ENCODE data around the gene EIF5A2. TPM values are rescaled to one million over a fixed set of nuclear protein-coding genes. Genes with fewer than 3 reads are reported as not detected.

EIF5A2 gene
- total RNA-seq, 1 experiment from 2014 or later, result 16.1 TPM

DNA sequence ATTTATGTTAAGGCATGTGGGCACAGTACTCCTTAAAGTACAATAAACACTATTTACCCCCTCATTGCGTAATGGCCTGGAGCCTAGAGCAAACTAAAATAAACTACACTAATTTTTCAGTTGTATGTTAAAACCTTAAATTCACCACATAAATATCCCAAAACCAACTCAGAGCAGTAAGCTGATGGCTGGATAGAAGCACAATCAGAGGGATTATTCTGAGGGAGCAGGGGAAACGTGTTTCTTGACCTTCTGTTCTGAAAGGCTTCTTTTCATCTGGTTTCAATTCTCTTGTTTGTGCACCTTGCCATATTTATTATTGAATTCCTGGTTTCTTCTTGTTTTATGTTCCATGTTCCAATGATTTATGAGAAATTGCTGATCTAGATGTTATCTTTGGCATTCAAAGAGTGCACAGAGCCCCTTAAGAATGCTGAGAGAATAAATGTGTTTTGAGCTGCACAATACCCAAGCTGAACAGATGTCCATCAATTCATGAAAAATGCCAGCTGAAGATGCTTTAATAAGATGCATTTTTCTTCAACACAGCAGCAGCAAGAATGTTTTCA lies 68.1 kb downstream of the EIF5A2 start:
- Mint-ChIP-seq H3K4me3 (ENCODE audit: unreplicated experiment) (no peak overlapping the region), H3K27ac (ENCODE audit: unreplicated experiment) (no peak overlapping the region), H3K27me3 (ENCODE audit: insufficient read depth, unreplicated experiment) (peaks cover 16% of the 10 kb centered on the region), H3K36me3 (ENCODE audit: insufficient read depth, unreplicated experiment) (no peaks in the 10 kb centered on the region), H3K4me1 (ENCODE audit: low read depth, unreplicated experiment) (no peaks in the 10 kb centered on the region), H3K9me3 (ENCODE audit: unreplicated experiment) (no peaks in the 10 kb centered on the region)
- H3K4me1 ChIP-seq, result no peaks in the 10 kb centered on the region
- no peaks in the 10 kb centered on the region for H3K27me3 ChIP-seq (replicated peaks; ENCODE audit: control insufficient read depth, insufficient read depth, low read length)
- intact Hi-C loops (cut with micrococcal nuclease; ENCODE audit: unreplicated experiment), result no loop called here
- no peaks in the 10 kb centered on the region for H3K36me3 ChIP-seq (ENCODE audit: control insufficient read depth, insufficient read depth, low read length)
- ChIA-PET CTCF (interaction anchor here (0.6 kb wide), 1 partner anchor 33 kb away, joined by 7 read pairs; no protein-coding TSS in a partner anchor), POLR2A (no interaction called here)
- no peak overlapping the region for H3K4me3 ChIP-seq (ENCODE audit: low read depth, low read length)
- no peak for DNase-seq
- no TSS peak for BruUV-seq (replicated peaks)
- TF ChIP-seq, protein P1, sequence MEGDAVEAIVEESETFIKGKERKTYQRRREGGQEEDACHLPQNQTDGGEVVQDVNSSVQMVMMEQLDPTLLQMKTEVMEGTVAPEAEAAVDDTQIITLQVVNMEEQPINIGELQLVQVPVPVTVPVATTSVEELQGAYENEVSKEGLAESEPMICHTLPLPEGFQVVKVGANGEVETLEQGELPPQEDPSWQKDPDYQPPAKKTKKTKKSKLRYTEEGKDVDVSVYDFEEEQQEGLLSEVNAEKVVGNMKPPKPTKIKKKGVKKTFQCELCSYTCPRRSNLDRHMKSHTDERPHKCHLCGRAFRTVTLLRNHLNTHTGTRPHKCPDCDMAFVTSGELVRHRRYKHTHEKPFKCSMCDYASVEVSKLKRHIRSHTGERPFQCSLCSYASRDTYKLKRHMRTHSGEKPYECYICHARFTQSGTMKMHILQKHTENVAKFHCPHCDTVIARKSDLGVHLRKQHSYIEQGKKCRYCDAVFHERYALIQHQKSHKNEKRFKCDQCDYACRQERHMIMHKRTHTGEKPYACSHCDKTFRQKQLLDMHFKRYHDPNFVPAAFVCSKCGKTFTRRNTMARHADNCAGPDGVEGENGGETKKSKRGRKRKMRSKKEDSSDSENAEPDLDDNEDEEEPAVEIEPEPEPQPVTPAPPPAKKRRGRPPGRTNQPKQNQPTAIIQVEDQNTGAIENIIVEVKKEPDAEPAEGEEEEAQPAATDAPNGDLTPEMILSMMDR (IDR thresholded peaks at IDR 0.05; ENCODE audit: insufficient read depth in 1 of 2, low read depth in 1 of 2, low read length in 1 of 2, severe bottlenecking in 1 of 2, unreplicated experiment in 1 of 2), result no peak
- no peaks in the 10 kb centered on the region for H3K9me3 ChIP-seq

DNA sequence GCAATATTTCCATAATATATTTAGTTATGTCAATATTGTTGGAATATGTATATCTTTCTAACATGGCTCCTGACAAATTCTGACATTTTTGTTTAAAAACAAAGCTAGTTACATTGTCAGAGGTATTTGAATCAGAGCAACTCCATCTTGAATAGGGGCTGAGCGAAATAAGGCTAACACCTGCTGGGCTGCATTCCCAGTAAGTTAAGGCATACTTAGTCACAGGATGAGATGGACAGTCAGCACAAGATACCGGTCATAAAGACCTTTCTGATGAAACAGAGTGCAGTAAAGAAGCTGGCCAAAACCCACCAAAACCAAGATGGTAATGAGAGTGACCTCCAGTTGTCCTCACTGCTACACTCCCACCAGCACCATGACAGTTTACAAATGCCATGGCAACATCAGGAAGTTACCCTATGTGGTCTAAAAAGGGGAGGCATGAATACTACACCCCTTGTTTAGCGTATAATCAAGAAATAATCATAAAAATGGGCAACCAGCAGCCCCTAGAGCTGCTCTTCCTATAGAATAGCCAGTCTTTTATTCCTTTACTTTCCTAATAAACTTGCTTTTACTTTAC lies 68.8 kb downstream of the EIF5A2 start:
- H3K36me3 ChIP-seq (ENCODE audit: control insufficient read depth, insufficient read depth, low read length), result no peaks in the 10 kb centered on the region
- no peak for DNase-seq
- H3K4me3 ChIP-seq (ENCODE audit: low read depth, low read length), result no peak overlapping the region
- H3K4me1 ChIP-seq, result no peaks in the 10 kb centered on the region
- intact Hi-C loops (cut with micrococcal nuclease; ENCODE audit: unreplicated experiment), result no loop called here
- no TSS peak for BruUV-seq (replicated peaks)
- POLR2A ChIA-PET, result no interaction called here
- H3K36me3 Mint-ChIP-seq (ENCODE audit: insufficient read depth, unreplicated experiment), result no peaks in the 10 kb centered on the region
- H3K4me3 Mint-ChIP-seq (ENCODE audit: unreplicated experiment), result no peak overlapping the region
- H3K27me3 Mint-ChIP-seq (ENCODE audit: insufficient read depth, unreplicated experiment), result peaks cover 16% of the 10 kb centered on the region
- TF ChIP-seq, protein P1 (IDR thresholded peaks at IDR 0.05; ENCODE audit: insufficient read depth in 1 of 2, low read depth in 1 of 2, low read length in 1 of 2, severe bottlenecking in 1 of 2, unreplicated experiment in 1 of 2), result no peak
- no peaks in the 10 kb centered on the region for H3K4me1 Mint-ChIP-seq (ENCODE audit: low read depth, unreplicated experiment)
- no peaks in the 10 kb centered on the region for H3K9me3 ChIP-seq
- CTCF ChIA-PET, result no interaction called here
- no peak overlapping the region for H3K27ac Mint-ChIP-seq (ENCODE audit: unreplicated experiment)
- H3K9me3 Mint-ChIP-seq (ENCODE audit: unreplicated experiment), result no peaks in the 10 kb centered on the region
- no peaks in the 10 kb centered on the region for H3K27me3 ChIP-seq (replicated peaks; ENCODE audit: control insufficient read depth, insufficient read depth, low read length)

Other genes starting within 250 kb of the EIF5A2 start
- 31.1 and 37.7 TPM in 2 replicates for gene RPL22L1, start 38.4 kb downstream of the EIF5A2 start, total RNA-seq (2022)
- 4.0 and 4.6 TPM in 2 replicates for gene SLC2A2, start 118.1 kb upstream of the EIF5A2 start, total RNA-seq (2022)

Data from Caco-2 (cell line).